Measurements from ENCODE around the gene OCA2.
"Not testable (repeated sequence)": the region's sequence is repeated elsewhere in the genome, so short reads cannot be mapped to it uniquely, and the experiment has no call there.

Gene OCA2

GRCh38 chr15:28136236-28136904 lies 37.3 kb upstream of the OCA2 start:
- H3F3A ChIP-seq (ENCODE audit: insufficient read depth, low read length); H3K4me1 ChIP-seq (ENCODE audit: insufficient read depth, low read length, severe bottlenecking); H2AFZ ChIP-seq (ENCODE audit: low read length); H3K4me2 ChIP-seq (ENCODE audit: low read length); H3K9me2 ChIP-seq (ENCODE audit: low read depth, low read length); H4K20me1 ChIP-seq (ENCODE audit: insufficient read depth, low read length); H3K27ac ChIP-seq (ENCODE audit: low read depth, low read length, poor library complexity, severe bottlenecking); H3K9ac ChIP-seq (ENCODE audit: low read length); H3K4me3 ChIP-seq (ENCODE audit: low read depth, low read length, poor library complexity, severe bottlenecking); H3K27me3 ChIP-seq (ENCODE audit: insufficient read depth, low read length); H3K9me3 ChIP-seq (ENCODE audit: low read length); H3K79me2 ChIP-seq (ENCODE audit: insufficient read depth, low read length): not testable (repeated sequence)
- peaks cover 59% of the 10 kb centered on the region for H3K36me3 ChIP-seq (ENCODE audit: insufficient read depth, low read length)

GRCh38 chr15:28133281-28133680 lies 34.2 kb upstream of the OCA2 start:
- H2AFZ ChIP-seq (ENCODE audit: low read length): no peak overlapping the region

GRCh38 chr15:28132524-28133275 lies 33.6 kb upstream of the OCA2 start:
- Histone ChIP-seq H3K36me3 (ENCODE audit: insufficient read depth, low read length) (peaks cover 50% of the 10 kb centered on the region), H3K27ac (ENCODE audit: low read depth, low read length, poor library complexity, severe bottlenecking) (no peak overlapping the region), H2AFZ (ENCODE audit: low read length) (no peak overlapping the region)

More at GRCh38 chr15:28133281-28133680, 34.2 kb upstream of the OCA2 start:
- Histone ChIP-seq H3K9me2 (ENCODE audit: low read depth, low read length) (no peaks in the 10 kb centered on the region), H3K27me3 (ENCODE audit: insufficient read depth, low read length) (no peaks in the 10 kb centered on the region), H3K9ac (ENCODE audit: low read length) (no peak overlapping the region), H3K79me2 (ENCODE audit: insufficient read depth, low read length) (no peaks in the 10 kb centered on the region), H3K27ac (ENCODE audit: low read depth, low read length, poor library complexity, severe bottlenecking) (no peak overlapping the region), H3K4me2 (ENCODE audit: low read length) (no peak overlapping the region), H3K36me3 (ENCODE audit: insufficient read depth, low read length) (peaks cover 50% of the 10 kb centered on the region), H3K4me3 (ENCODE audit: low read depth, low read length, poor library complexity, severe bottlenecking) (no peak overlapping the region), H4K20me1 (ENCODE audit: insufficient read depth, low read length) (no peaks in the 10 kb centered on the region), H3K4me1 (ENCODE audit: insufficient read depth, low read length, severe bottlenecking) (peaks cover 9% of the 10 kb centered on the region), H3K9me3 (ENCODE audit: low read length) (no peaks in the 10 kb centered on the region), H3F3A (ENCODE audit: insufficient read depth, low read length) (no peaks in the 10 kb centered on the region)
- TF ChIP-seq EZH2 (IDR thresholded peaks at IDR 0.05; ENCODE audit: borderline replicate concordance, low read length) (no peak), CTCF (IDR thresholded peaks at IDR 0.05; ENCODE audit: low read length) (no peak)

More at GRCh38 chr15:28132524-28133275, 33.6 kb upstream of the OCA2 start:
- no peak for TF ChIP-seq CTCF (IDR thresholded peaks at IDR 0.05; ENCODE audit: low read length)
- TF ChIP-seq EZH2 (IDR thresholded peaks at IDR 0.05; ENCODE audit: borderline replicate concordance, low read length): no peak
- Histone ChIP-seq H3K9me2 (ENCODE audit: low read depth, low read length) (no peaks in the 10 kb centered on the region), H3K9ac (ENCODE audit: low read length) (no peak overlapping the region), H3K79me2 (ENCODE audit: insufficient read depth, low read length) (no peaks in the 10 kb centered on the region), H3F3A (ENCODE audit: insufficient read depth, low read length) (no peaks in the 10 kb centered on the region), H3K4me2 (ENCODE audit: low read length) (no peak overlapping the region), H3K4me1 (ENCODE audit: insufficient read depth, low read length, severe bottlenecking) (peaks cover 9% of the 10 kb centered on the region), H3K27me3 (ENCODE audit: insufficient read depth, low read length) (no peaks in the 10 kb centered on the region), H4K20me1 (ENCODE audit: insufficient read depth, low read length) (no peaks in the 10 kb centered on the region), H3K4me3 (ENCODE audit: low read depth, low read length, poor library complexity, severe bottlenecking) (no peak overlapping the region), H3K9me3 (ENCODE audit: low read length) (no peaks in the 10 kb centered on the region)
